GM12878 (cell line): ENCODE data around the gene SLC6A3. TPM values are rescaled to one million over a fixed set of nuclear protein-coding genes. Genes with fewer than 3 reads are reported as not detected.
"Not testable (repeated sequence)": the region's sequence is repeated elsewhere in the genome, so short reads cannot be mapped to it uniquely, and the experiment has no call there.

Experiments used
- ATAC-seq: fragments of 200-7000 bp; cut with Tn5 transposase; 3 replicates; pipeline ENCODE4 v1.9.1; 2020; ENCODE audit warnings: mild to moderate bottlenecking, moderate library complexity
- BruUV-seq: library from RNA; stranded (reverse); fragments of 400-500 nt; replicated peaks from 2 replicates; lab custom pipeline; 2021; lab: Mats Ljungman, UMichigan
- CTCF ChIA-PET: fragments of 300-600 bp; sonication (Branson Sonifier 250); formaldehyde crosslinking; extraction: SDS; loops from one replicate; lab custom pipeline; 2021; ENCODE audit warnings: inconsistent platforms; lab: Yijun Ruan, JAX
- POLR2A ChIA-PET: fragments of 350-600 bp; formaldehyde crosslinking; extraction: SDS; loops from one replicate; lab custom pipeline; 2021; ENCODE audit warnings: inconsistent platforms; lab: Charles Lee
- RAD21 ChIA-PET: fragments of 300-600 bp; sonication (Branson Sonifier 250); formaldehyde crosslinking; loops from one replicate; lab custom pipeline; 2023; ENCODE audit warnings: antibody characterized with exemption; ENCODE audit not compliant: unreplicated experiment; lab: Charles Lee
- SMC1A ChIA-PET: fragments of 300-600 bp; sonication (Branson Sonifier 250); formaldehyde crosslinking; loops from one replicate; lab custom pipeline; 2023; ENCODE audit not compliant: unreplicated experiment, uncharacterized antibody; lab: Charles Lee
- DNase-seq: peaks from one replicate; pipeline ENCODE4 v3.0.0-alpha.2; 2011; ENCODE audit warnings: low read depth, low spot score
- FAIRE-seq: peaks from 3 replicates; lab custom pipeline; 2011; peaks lifted over from hg19 to GRCh38; lab: Jason Lieb, UNC
- H2AFZ ChIP-seq: 2 replicates; pipeline ENCODE4 v1.6.0; 2011; ENCODE audit warnings: low read depth, low read length, control low read depth; ENCODE audit not compliant: control insufficient read depth
- H3K27ac ChIP-seq: 2 replicates; pipeline ENCODE4 v1.5.1; 2011; ENCODE audit warnings: control low read depth; ENCODE audit not compliant: control insufficient read depth, insufficient read depth
- H3K27me3 ChIP-seq, 2 experiments: replicated peaks in 1 of 2; 2 replicates each; pipeline versions ENCODE4 v1.6.0 to v1.6.1; 2011; ENCODE audit warnings: low read length in 1 of 2; ENCODE audit not compliant: control insufficient read depth in 2 of 2, insufficient read depth in 2 of 2
- H3K36me3 ChIP-seq, 2 experiments: 2 replicates each; pipeline ENCODE4 v1.5.1; 2011; ENCODE audit warnings: low read length in 1 of 2; ENCODE audit not compliant: control insufficient read depth in 2 of 2, insufficient read depth in 2 of 2
- H3K4me1 ChIP-seq: 2 replicates; pipeline ENCODE4 v1.6.1; 2011; ENCODE audit warnings: mild to moderate bottlenecking, low read length, moderate library complexity, mixed read lengths; ENCODE audit not compliant: control insufficient read depth, insufficient read depth
- H3K4me2 ChIP-seq: 2 replicates; pipeline ENCODE4 v1.6.0; 2011; ENCODE audit warnings: control low read depth; ENCODE audit not compliant: control insufficient read depth, insufficient read depth
- H3K4me3 ChIP-seq: fragments of 200-600 bp; sonication (generic); 2 replicates; pipeline ENCODE4 v1.5.1; 2016
- H3K79me2 ChIP-seq: 2 replicates; pipeline ENCODE4 v1.6.0; 2011; ENCODE audit warnings: low read length; ENCODE audit not compliant: control insufficient read depth, insufficient read depth
- H3K9ac ChIP-seq: 2 replicates; pipeline ENCODE4 v1.8.0; 2011; ENCODE audit warnings: low read length, control low read depth, mixed read lengths; ENCODE audit not compliant: control insufficient read depth, insufficient read depth
- H3K9me3 ChIP-seq: replicated peaks from 3 replicates; pipeline ENCODE4 v1.5.1; 2011; ENCODE audit warnings: mild to moderate bottlenecking, low read length; ENCODE audit not compliant: control insufficient read depth, insufficient read depth
- H4K20me1 ChIP-seq: 2 replicates; pipeline ENCODE4 v1.6.0; 2011; ENCODE audit not compliant: control insufficient read depth, insufficient read depth
- BHLHE40 ChIP-seq, 2 experiments: fragments of 450-650 bp in 1 of 2; IDR thresholded peaks; 2 replicates each; pipeline ENCODE4 v1.6.1; 2011 to 2017; ENCODE audit warnings: low read depth in 2 of 2, borderline replicate concordance in 1 of 2, improper control_type of control experiment in 1 of 2, low read length in 1 of 2, mild to moderate bottlenecking in 1 of 2
- IRF5 ChIP-seq: fragments of 450-650 bp; IDR thresholded peaks from 2 replicates; pipeline ENCODE4 v1.6.1; 2017; ENCODE audit warnings: borderline replicate concordance
- NBN ChIP-seq: fragments of 450-650 bp; IDR thresholded peaks from 2 replicates; pipeline ENCODE4 v1.6.1; 2016
- NFXL1 ChIP-seq: fragments of 450-650 bp; IDR thresholded peaks from 2 replicates; pipeline ENCODE4 v1.6.1; 2017; ENCODE audit warnings: antibody characterized with exemption, mild to moderate bottlenecking, borderline replicate concordance
- WGBS: methylation state at CpG from one replicate; pipeline ENCODE4 v1.1.6; 2016; ENCODE audit warnings: low lambda C conversion rate; ENCODE audit not compliant: insufficient replicate concordance, insufficient coverage; ENCODE audit errors: missing lambda C conversion rate; 5-methylcytosine and 5-hydroxymethylcytosine counted together
- in situ Hi-C: fragments of 300-500 bp; cut with MboI; formaldehyde crosslinking; loops from 9 replicates; pipeline ENCODE4 v1.14.3; 2018; ENCODE audit warnings: mixed read lengths
- intact Hi-C: fragments of 100-400 bp; cut with micrococcal nuclease; formaldehyde crosslinking; loops from one replicate; pipeline ENCODE4 v1.14.2; 2022; ENCODE audit not compliant: unreplicated experiment
- polyA plus RNA-seq, 11 experiments: library from polyadenylated mRNA; depleted of rRNA in 4 of 11; unstranded in 6 of 11; stranded (reverse) in 5 of 11; fragments of >200 nt; fragmentation: Nextera tagmentation in 4 of 11; fragmentation: Illumina TruSeq in 1 of 11; extraction: Ambion mirVana in 4 of 11; extraction: Trizol in 1 of 11; gene quantifications; 1 replicate in 1 of 11; 2 replicates in 10 of 11; pipeline versions ENCODE4 v1.2.1 to v1.2.3, GENCODE V29; 2011 to 2016; ENCODE audit warnings: inconsistent platforms in 2 of 11, missing spikeins in 2 of 11, low read depth in 1 of 11
- total RNA-seq, 4 experiments: library from RNA; depleted of rRNA in 3 of 4; stranded (reverse); fragments of >200 nt in 3 of 4; fragmentation: Illumina TruSeq in 1 of 4; extraction: Trizol in 1 of 4; gene quantifications; 2 replicates each; pipeline versions ENCODE4 v1.2.1 to v1.2.3, GENCODE V29; 2013 to 2021

The SLC6A3 gene
- total and polyA plus RNA-seq, 10 of the 15 experiments (the other 5 are each of a cell fraction or from before 2014, with no cell fraction given): 0.01 TPM; not detected in 9

GRCh38 chr5:1374030-1374678 lies 71.1 kb downstream of the SLC6A3 start:
- no peaks in the 10 kb centered on the region for H3K4me1 ChIP-seq
- in situ Hi-C loops (no loop called here), intact Hi-C loops (no loop called here)
- no peak for TF ChIP-seq NBN
- TF ChIP-seq BHLHE40 (IDR thresholded peaks at IDR 0.05; ENCODE audit: borderline replicate concordance in 1 of 2, low read depth in 2 of 2, low read length in 1 of 2): peak in 1 of 2 experiments; percentile 29; a peak in 1 of 4 replicates
- no peak for TF ChIP-seq NFXL1
- TF ChIP-seq IRF5: no peak
- ChIA-PET POLR2A (no interaction called here), CTCF (no interaction called here), RAD21 (interaction anchor here (0.9 kb wide), 1 partner anchor 271 kb away, joined by 3 read pairs; no protein-coding TSS in a partner anchor), SMC1A (no interaction called here)
- FAIRE-seq (no peak), ATAC-seq (no peak), DNase-seq (no peak)
- H4K20me1 ChIP-seq: no peaks in the 10 kb centered on the region; the same call in 1 of the 2 replicates
- H3K79me2 ChIP-seq: no peaks in the 10 kb centered on the region
- no peaks in the 10 kb centered on the region for H3K36me3 ChIP-seq
- no TSS peak for BruUV-seq
- H3K4me3 ChIP-seq: no peak overlapping the region
- no peak overlapping the region for H3K27ac ChIP-seq
- no peaks in the 10 kb centered on the region; the same call in 2 of the 3 replicates for H3K9me3 ChIP-seq
- peaks cover 1 to 2% of the 10 kb centered on the region in 2 experiments; a peak in 2 of 4 replicates for H3K27me3 ChIP-seq
- no peak overlapping the region for H2AFZ ChIP-seq
- WGBS: 6% methylated on average over 9 of the region's 9 CpGs
- no peak overlapping the region for H3K4me2 ChIP-seq
- H3K9ac ChIP-seq: no peak overlapping the region

- H3K4me3 ChIP-seq, H3K9ac ChIP-seq, BruUV-seq, DNase-seq, FAIRE-seq, ATAC-seq, in situ Hi-C loops, H3K4me1 ChIP-seq, H3K27ac ChIP-seq, H3K9me3 ChIP-seq, H3K79me2 ChIP-seq, SMC1A ChIA-PET, H3K4me2 ChIP-seq, H3K27me3 ChIP-seq, H2AFZ ChIP-seq, intact Hi-C loops, H3K36me3 ChIP-seq, RAD21 ChIA-PET, H4K20me1 ChIP-seq, CTCF ChIA-PET, POLR2A ChIA-PET: not testable (repeated sequence)
- WGBS: 65% methylated on average over 4 of the region's 4 CpGs
Measured at GRCh38 chr5:1371972-1372342, 73.3 kb downstream of the SLC6A3 start.
